Upper lobe of left lung (tissue), 4 donors: Measurements from ENCODE around the gene MYCBPAP.

Experiments used
- EP300 ChIP-seq, 4 donors: sonication (generic); formaldehyde crosslinking; IDR thresholded peaks; one replicate each; pipeline ENCODE4 v1.5.1; 2017; ENCODE audit warnings: antibody characterized with exemption in 4 of 4, control low read depth in 2 of 4
- POLR2A ChIP-seq, 4 donors: fragments of 450-650 bp; IDR thresholded peaks; one replicate each; pipeline ENCODE4 v1.5.1; 2016 to 2017; ENCODE audit warnings: antibody characterized with exemption in 4 of 4, mild to moderate bottlenecking in 2 of 4
- POLR2AphosphoS5 ChIP-seq, 2 donors: sonication (generic); formaldehyde crosslinking; IDR thresholded peaks; one replicate each; pipeline ENCODE4 v1.5.1; 2017; ENCODE audit warnings: antibody characterized with exemption in 2 of 2

- TF ChIP-seq POLR2A (IDR thresholded peaks at IDR 0.05) = no peak
- no peak for TF ChIP-seq POLR2AphosphoS5 (IDR thresholded peaks at IDR 0.05)
- no peak for TF ChIP-seq EP300 (IDR thresholded peaks at IDR 0.05)
These were observed 33.1 kb downstream of the MYCBPAP start for GRCh38 chr17:50541402-50541715.
